Hepatocyte (in vitro differentiated cells): Measurements from ENCODE around the gene PTPN2. TPM values are rescaled to one million over a fixed set of nuclear protein-coding genes. Genes with fewer than 3 reads are reported as not detected.

Experiments
- DNase-seq: peaks from one replicate; pipeline ENCODE4 v3.0.0-alpha.2; 2016; ENCODE audit warnings: low spot score
- H2AFZ ChIP-seq: fragments of 200-600 bp; sonication (generic); 2 replicates; pipeline ENCODE4 v1.6.0; 2016; ENCODE audit warnings: antibody characterized with exemption, mild to moderate bottlenecking
- H3K27ac ChIP-seq: fragments of 200-600 bp; sonication (generic); 2 replicates; pipeline ENCODE4 v1.5.1; 2016; ENCODE audit warnings: mild to moderate bottlenecking
- H3K27me3 ChIP-seq: fragments of 200-600 bp; sonication (generic); 2 replicates; pipeline ENCODE4 v1.6.1; 2016
- H3K36me3 ChIP-seq: fragments of 200-600 bp; sonication (generic); replicated peaks from 2 replicates; pipeline ENCODE4 v1.5.1; 2016; ENCODE audit warnings: low read depth; ENCODE audit not compliant: insufficient read depth
- H3K4me1 ChIP-seq: fragments of 200-600 bp; sonication (generic); 2 replicates; pipeline ENCODE4 v1.5.1; 2016; ENCODE audit warnings: mild to moderate bottlenecking, moderate library complexity; ENCODE audit not compliant: insufficient read depth
- H3K4me2 ChIP-seq: fragments of 200-600 bp; sonication (generic); 2 replicates; pipeline ENCODE4 v1.6.0; 2016
- H3K4me3 ChIP-seq: fragments of 200-600 bp; sonication (generic); 2 replicates; pipeline ENCODE4 v1.5.1; 2016; ENCODE audit warnings: mild to moderate bottlenecking
- H3K79me2 ChIP-seq: fragments of 200-600 bp; sonication (generic); 2 replicates; pipeline ENCODE4 v1.6.0; 2017; ENCODE audit warnings: mild to moderate bottlenecking
- H3K9me2 ChIP-seq: fragments of 200-600 bp; sonication (generic); replicated peaks from 2 replicates; pipeline ENCODE4 v1.6.0; 2017; ENCODE audit warnings: mild to moderate bottlenecking; ENCODE audit not compliant: insufficient read depth
- H3K9me3 ChIP-seq: fragments of 200-600 bp; sonication (generic); 2 replicates; pipeline ENCODE4 v1.5.1; 2016; ENCODE audit warnings: low read depth, mild to moderate bottlenecking
- H4K20me1 ChIP-seq: fragments of 200-600 bp; sonication (generic); 2 replicates; pipeline ENCODE4 v1.6.0; 2016; ENCODE audit warnings: mild to moderate bottlenecking; ENCODE audit not compliant: insufficient read depth, poor library complexity, severe bottlenecking
- CTCF ChIP-seq: fragments of 200-600 bp; sonication (generic); IDR thresholded peaks from 2 replicates; pipeline ENCODE4 v1.5.1; 2016; ENCODE audit warnings: antibody characterized with exemption, mild to moderate bottlenecking; ENCODE audit not compliant: poor library complexity
- EZH2 ChIP-seq: fragments of 200-600 bp; sonication (generic); IDR thresholded peaks from 2 replicates; pipeline ENCODE4 v1.6.1; 2016; ENCODE audit warnings: antibody characterized with exemption, mild to moderate bottlenecking, borderline replicate concordance
- EZH2phosphoT487 ChIP-seq: fragments of 200-600 bp; sonication (generic); IDR thresholded peaks from one replicate; pipeline ENCODE4 v1.6.1; 2018; ENCODE audit warnings: antibody characterized with exemption, mild to moderate bottlenecking, low read depth, moderate library complexity; ENCODE audit not compliant: unreplicated experiment, severe bottlenecking
- WGBS: methylation state at CpG from one replicate; pipeline ENCODE4 v1.1.6; 2016; ENCODE audit warnings: low lambda C conversion rate; ENCODE audit errors: missing lambda C conversion rate; 5-methylcytosine and 5-hydroxymethylcytosine counted together
- polyA plus RNA-seq: library from polyadenylated mRNA; unstranded; fragments of >200 nt; fragmentation: Nextera tagmentation; extraction: Ambion mirVana; gene quantifications from 2 replicates; pipeline ENCODE4 v1.2.1, GENCODE V29; 2016
- total RNA-seq: library from RNA; depleted of rRNA; stranded (reverse); fragments of >200 nt; gene quantifications from 2 replicates; pipeline ENCODE4 v1.2.3, GENCODE V29; 2014

The PTPN2 gene
- total and polyA plus RNA-seq, 2 experiments from 2014 or later: 32.0 to 36.7 TPM

- H3K4me2 ChIP-seq: peak overlapping the region; percentile 63
- H3K4me1 ChIP-seq: peaks cover 31% of the 10 kb centered on the region
- no peak for DNase-seq
- no peaks in the 10 kb centered on the region for H3K9me2 ChIP-seq
- H3K9me3 ChIP-seq: no peaks in the 10 kb centered on the region
- no peaks in the 10 kb centered on the region for H3K36me3 ChIP-seq
- WGBS: 55% methylated on average over 2 of the region's 2 CpGs
- TF ChIP-seq CTCF (no peak), EZH2 (no peak), EZH2phosphoT487 (no peak)
- no peaks in the 10 kb centered on the region for H4K20me1 ChIP-seq
- no peak overlapping the region for H2AFZ ChIP-seq
- peak overlapping the region; percentile 85 for H3K27ac ChIP-seq
- H3K27me3 ChIP-seq: no peaks in the 10 kb centered on the region
- H3K4me3 ChIP-seq: no peak overlapping the region
- H3K79me2 ChIP-seq: peaks cover 38% of the 10 kb centered on the region
These were observed 44.9 kb downstream of the PTPN2 start for GRCh38 chr18:12839057-12839525.

DNA sequence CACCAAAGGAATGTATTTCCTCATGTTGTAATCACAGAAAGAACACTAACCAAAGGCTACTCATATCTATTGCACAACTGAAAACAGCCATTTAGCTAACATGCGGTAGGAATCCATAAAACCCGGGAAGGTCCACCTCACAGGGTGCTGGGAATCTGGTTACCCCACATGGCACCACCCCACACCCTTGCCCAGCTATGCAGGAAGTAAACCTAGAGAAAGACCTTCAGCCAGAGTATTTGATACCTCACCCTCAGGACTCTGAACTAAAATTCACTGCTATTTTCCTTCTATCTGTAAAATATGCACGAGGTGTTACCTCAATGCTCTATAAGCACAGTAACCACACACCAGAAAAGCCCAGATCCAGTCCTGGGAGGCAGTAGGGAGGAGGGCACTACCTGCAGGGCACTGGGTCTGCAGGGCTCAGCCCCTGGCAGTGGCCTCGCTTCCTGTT is 45.8 kb downstream of the PTPN2 start:
- H3K4me3 ChIP-seq: no peak overlapping the region
- no peaks in the 10 kb centered on the region for H3K36me3 ChIP-seq
- 44% methylated on average over 4 of the region's 4 CpGs for WGBS
- H3K4me2 ChIP-seq: peak overlapping the region; percentile 63
- TF ChIP-seq EZH2: no peak
- no peak for TF ChIP-seq CTCF
- TF ChIP-seq EZH2phosphoT487: no peak
- H2AFZ ChIP-seq: no peak overlapping the region
- H3K27me3 ChIP-seq: no peaks in the 10 kb centered on the region
- H3K4me1 ChIP-seq: peaks cover 31% of the 10 kb centered on the region
- no peaks in the 10 kb centered on the region for H3K9me2 ChIP-seq
- H4K20me1 ChIP-seq: no peaks in the 10 kb centered on the region
- peaks cover 37% of the 10 kb centered on the region for H3K79me2 ChIP-seq
- peak overlapping the region; percentile 85 for H3K27ac ChIP-seq
- DNase-seq: peak; percentile 83
- H3K9me3 ChIP-seq: no peaks in the 10 kb centered on the region

DNA sequence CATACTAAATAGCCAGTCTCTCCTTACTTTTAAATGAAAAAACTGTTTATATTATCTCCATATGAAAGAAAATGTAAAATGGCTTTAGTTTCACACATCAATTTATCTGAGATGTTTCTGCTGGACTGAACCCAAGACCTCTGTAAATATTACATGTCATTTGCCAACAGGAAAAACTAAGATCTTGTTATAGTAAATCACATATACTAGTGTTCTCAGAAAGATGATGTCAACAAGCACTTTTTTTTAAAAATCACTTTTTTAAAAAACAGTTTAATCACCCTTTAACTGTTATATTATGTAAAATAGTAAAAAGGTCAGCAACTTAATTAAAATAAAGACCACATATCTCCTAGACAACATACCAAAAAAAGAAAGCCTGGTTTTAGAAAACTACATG is 46.3 kb downstream of the PTPN2 start:
- no peak overlapping the region for H3K4me3 ChIP-seq

GRCh38 chr18:12836551-12836950 is 47.5 kb downstream of the PTPN2 start:
- TF ChIP-seq EZH2: no peak
- Histone ChIP-seq H3K4me1 (peaks cover 31% of the 10 kb centered on the region), H3K4me3 (no peak overlapping the region), H4K20me1 (no peaks in the 10 kb centered on the region), H2AFZ (no peak overlapping the region), H3K4me2 (no peak overlapping the region), H3K36me3 (no peaks in the 10 kb centered on the region), H3K9me2 (no peaks in the 10 kb centered on the region), H3K79me2 (peaks cover 23% of the 10 kb centered on the region), H3K27me3 (no peaks in the 10 kb centered on the region), H3K9me3 (no peaks in the 10 kb centered on the region), H3K27ac (peak overlapping the region; percentile 85)
- 82% methylated on average over 5 of the region's 5 CpGs for WGBS
- DNase-seq: no peak

More for the DNA sequence above, 46.3 kb downstream of the PTPN2 start:
- Histone ChIP-seq H3K27ac (peak overlapping the region; percentile 85), H3K9me2 (no peaks in the 10 kb centered on the region), H2AFZ (no peak overlapping the region), H3K79me2 (peaks cover 33% of the 10 kb centered on the region), H3K27me3 (no peaks in the 10 kb centered on the region), H3K9me3 (no peaks in the 10 kb centered on the region), H3K36me3 (no peaks in the 10 kb centered on the region), H4K20me1 (no peaks in the 10 kb centered on the region), H3K4me2 (peak overlapping the region; percentile 63), H3K4me1 (peaks cover 31% of the 10 kb centered on the region)
- no peak for DNase-seq
- no peak for TF ChIP-seq EZH2
